Measurements from ENCODE around the gene SLC12A8. TPM values are rescaled to one million over a fixed set of nuclear protein-coding genes. Genes with fewer than 3 reads are reported as not detected.

The SLC12A8 gene
- total RNA-seq, 1 donor from 2014 or later: 9.1 TPM

DNA sequence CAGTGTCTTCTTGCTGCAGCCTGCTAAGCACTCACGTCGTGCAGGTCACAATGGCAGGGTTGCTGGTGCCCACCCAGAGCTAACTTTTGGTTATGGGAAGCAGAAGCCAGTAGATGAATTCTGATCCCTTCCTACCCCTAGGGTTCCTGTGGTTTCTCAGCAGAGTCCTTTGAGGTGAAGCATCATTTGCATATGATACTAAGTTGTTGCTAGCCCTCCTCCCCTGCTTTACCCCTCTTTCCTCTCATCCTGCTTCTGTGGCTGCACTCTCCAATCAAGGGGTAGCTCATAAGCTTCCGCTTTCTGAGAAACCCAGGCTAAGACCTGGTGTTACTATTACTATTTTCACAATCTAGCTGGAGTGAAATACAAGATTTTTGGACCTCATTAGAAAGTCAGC lies 134.7 kb downstream of the SLC12A8 start:
- intact Hi-C loops (cut with DNase I): no loop called here
- no peaks in the 10 kb centered on the region for H3K36me3 ChIP-seq
- no peak overlapping the region for H3K4me3 ChIP-seq
- no peak for ATAC-seq
- H3K27ac ChIP-seq: no peak overlapping the region
- H3K9me3 ChIP-seq: no peaks in the 10 kb centered on the region
- TF ChIP-seq, protein P1, sequence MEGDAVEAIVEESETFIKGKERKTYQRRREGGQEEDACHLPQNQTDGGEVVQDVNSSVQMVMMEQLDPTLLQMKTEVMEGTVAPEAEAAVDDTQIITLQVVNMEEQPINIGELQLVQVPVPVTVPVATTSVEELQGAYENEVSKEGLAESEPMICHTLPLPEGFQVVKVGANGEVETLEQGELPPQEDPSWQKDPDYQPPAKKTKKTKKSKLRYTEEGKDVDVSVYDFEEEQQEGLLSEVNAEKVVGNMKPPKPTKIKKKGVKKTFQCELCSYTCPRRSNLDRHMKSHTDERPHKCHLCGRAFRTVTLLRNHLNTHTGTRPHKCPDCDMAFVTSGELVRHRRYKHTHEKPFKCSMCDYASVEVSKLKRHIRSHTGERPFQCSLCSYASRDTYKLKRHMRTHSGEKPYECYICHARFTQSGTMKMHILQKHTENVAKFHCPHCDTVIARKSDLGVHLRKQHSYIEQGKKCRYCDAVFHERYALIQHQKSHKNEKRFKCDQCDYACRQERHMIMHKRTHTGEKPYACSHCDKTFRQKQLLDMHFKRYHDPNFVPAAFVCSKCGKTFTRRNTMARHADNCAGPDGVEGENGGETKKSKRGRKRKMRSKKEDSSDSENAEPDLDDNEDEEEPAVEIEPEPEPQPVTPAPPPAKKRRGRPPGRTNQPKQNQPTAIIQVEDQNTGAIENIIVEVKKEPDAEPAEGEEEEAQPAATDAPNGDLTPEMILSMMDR (IDR thresholded peaks at IDR 0.05): no peak
- DNase-seq: no peak
- H3K27me3 ChIP-seq (ENCODE audit: low read depth): no peaks in the 10 kb centered on the region
- H3K4me1 ChIP-seq: no peaks in the 10 kb centered on the region

DNA sequence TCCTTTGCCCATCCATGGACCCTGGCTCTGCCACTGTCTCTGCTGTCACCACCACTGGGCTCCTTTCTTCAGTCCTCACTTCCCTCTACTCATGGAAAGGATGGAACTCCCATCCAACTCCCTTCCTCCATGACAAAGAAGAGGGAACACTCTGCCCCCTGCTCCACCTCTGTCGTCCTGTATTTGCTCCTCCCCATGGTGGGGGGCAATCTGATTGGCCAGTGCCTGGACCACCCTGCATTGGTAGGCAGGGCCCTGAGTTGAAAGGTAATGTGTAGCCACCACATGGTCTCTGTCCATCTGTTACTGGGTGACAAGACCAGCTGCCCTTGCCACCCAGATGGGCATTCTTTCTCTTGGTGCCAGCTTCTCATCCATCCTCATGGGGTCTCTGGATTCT lies 136.1 kb downstream of the SLC12A8 start:
- ATAC-seq (no peak), DNase-seq (no peak)
- Histone ChIP-seq H3K36me3 (no peaks in the 10 kb centered on the region), H3K27me3 (ENCODE audit: low read depth) (no peaks in the 10 kb centered on the region), H3K9me3 (no peaks in the 10 kb centered on the region), H3K4me3 (no peak overlapping the region), H3K27ac (no peak overlapping the region), H3K4me1 (no peaks in the 10 kb centered on the region)
- intact Hi-C loops (cut with DNase I): no loop called here
- TF ChIP-seq, protein P1 (IDR thresholded peaks at IDR 0.05): no peak

DNA sequence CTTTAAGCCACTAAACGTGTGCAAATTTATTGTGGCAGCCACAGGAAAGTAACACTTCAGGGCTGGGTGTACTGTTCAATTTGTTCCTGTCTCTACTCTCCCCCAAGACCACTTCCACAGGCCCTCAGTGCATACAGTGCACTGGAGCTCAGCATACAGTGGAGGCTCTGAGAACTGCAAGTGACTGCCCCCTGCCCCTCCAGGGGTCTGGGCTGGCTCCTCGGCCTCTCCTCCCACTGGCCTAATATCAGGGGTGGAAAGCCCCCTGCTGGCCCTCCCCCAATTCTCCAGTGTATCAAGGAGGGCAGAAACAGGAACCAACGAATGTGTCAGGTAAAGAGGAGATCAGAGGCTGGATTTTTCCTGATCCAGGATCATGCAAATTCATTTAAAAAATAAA lies 136.8 kb downstream of the SLC12A8 start:
- no peaks in the 10 kb centered on the region for H3K36me3 ChIP-seq
- TF ChIP-seq, protein P1 (IDR thresholded peaks at IDR 0.05): no peak
- DNase-seq (no peak), ATAC-seq (peak in 1 of 2 donors; percentile 18)
- no peaks in the 10 kb centered on the region for H3K4me1 ChIP-seq
- intact Hi-C loops (cut with DNase I): no loop called here
- H3K27me3 ChIP-seq (ENCODE audit: low read depth): no peaks in the 10 kb centered on the region
- H3K9me3 ChIP-seq: no peaks in the 10 kb centered on the region
- no peak overlapping the region for H3K4me3 ChIP-seq
- no peak overlapping the region for H3K27ac ChIP-seq

DNA sequence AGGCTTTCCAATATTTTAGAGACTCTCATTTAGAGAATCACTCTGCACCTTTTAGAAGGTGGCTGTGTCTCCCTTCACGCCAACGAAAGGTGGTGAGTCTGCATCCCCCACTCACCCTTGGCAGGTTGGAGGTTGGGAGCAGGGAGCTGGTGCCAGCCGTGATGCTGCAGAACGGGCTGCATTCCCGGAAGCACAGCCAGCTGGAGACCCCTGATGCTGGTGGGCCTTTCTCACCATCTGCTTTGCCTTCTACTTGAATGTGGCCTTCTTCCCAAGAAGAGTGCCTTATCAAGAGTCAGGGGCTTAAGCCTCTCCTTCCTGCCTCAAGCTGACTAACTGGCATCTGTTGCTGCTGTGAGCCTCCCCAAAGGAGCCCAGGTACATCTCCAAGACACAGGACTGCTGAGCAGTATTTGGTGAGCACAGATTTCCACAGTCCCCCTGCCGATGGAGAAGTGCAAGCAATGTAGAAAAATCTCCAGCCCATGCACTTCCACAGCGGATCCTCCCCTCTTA lies 139.1 kb downstream of the SLC12A8 start:
- Histone ChIP-seq H3K27me3 (ENCODE audit: low read depth) (no peaks in the 10 kb centered on the region), H3K36me3 (no peaks in the 10 kb centered on the region), H3K4me3 (no peak overlapping the region), H3K27ac (no peak overlapping the region), H3K4me1 (no peaks in the 10 kb centered on the region), H3K9me3 (no peaks in the 10 kb centered on the region)
- no peak for ATAC-seq
- intact Hi-C loops (cut with DNase I): no loop called here
- no peak for DNase-seq
- TF ChIP-seq, protein P1 (IDR thresholded peaks at IDR 0.05): no peak

DNA sequence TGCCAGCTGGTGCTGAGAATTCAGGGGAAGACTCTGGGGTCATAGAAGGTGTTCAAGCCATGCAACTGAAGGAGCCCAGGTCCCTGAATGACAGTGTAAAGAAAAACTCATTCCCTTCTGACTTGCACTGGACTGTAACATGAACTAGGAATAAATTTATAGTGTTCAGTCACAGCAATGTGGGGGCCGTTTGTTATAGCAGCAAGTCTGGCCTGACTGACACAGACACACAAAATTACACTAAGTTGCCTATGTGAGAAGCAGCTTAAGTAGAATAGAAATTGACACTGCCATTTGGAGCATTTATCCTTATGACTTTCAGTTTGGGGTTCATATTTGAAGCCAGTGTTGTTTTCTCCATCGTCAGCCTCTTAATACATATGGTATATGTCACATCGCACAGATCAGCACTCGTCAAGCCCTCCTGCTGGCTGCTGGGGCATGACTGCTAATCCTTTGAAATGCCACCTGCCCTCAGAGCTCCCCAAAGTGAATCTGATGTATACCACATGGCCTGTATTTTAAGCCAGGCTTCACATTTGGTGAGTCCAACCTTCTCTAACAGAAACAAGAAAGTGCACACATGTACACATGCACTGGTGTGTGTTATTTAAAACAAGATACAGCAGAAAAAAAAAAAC lies 139.7 kb downstream of the SLC12A8 start:
- Histone ChIP-seq H3K27me3 (ENCODE audit: low read depth) (no peaks in the 10 kb centered on the region), H3K27ac (no peak overlapping the region), H3K9me3 (no peaks in the 10 kb centered on the region), H3K4me3 (no peak overlapping the region), H3K4me1 (no peaks in the 10 kb centered on the region), H3K36me3 (no peaks in the 10 kb centered on the region)
- ATAC-seq (peak in 1 of 2 donors; percentile 46), DNase-seq (no peak)
- TF ChIP-seq, protein P1 (IDR thresholded peaks at IDR 0.05): no peak
- intact Hi-C loops (cut with DNase I): no loop called here
